Activated naive CD4-positive, alpha-beta T cell treated with Interleukin-2 at 50 U/mL for 16 hours (primary cell): Measurements from ENCODE around the gene LSM3.
A peak's percentile ranks its signal among the peaks of the same experiment; 100 is the strongest.

Source experiments
- DNase-seq: peaks from one replicate; pipeline ENCODE4 v3.0.0-alpha.2; 2020

LSM3 gene

GRCh38 chr3:14201940-14202684 lies 23.5 kb downstream of the LSM3 start:
- no peak for DNase-seq

- DNase-seq: no peak
Measured at GRCh38 chr3:14202874-14203520, 24.4 kb downstream of the LSM3 start.

DNA sequence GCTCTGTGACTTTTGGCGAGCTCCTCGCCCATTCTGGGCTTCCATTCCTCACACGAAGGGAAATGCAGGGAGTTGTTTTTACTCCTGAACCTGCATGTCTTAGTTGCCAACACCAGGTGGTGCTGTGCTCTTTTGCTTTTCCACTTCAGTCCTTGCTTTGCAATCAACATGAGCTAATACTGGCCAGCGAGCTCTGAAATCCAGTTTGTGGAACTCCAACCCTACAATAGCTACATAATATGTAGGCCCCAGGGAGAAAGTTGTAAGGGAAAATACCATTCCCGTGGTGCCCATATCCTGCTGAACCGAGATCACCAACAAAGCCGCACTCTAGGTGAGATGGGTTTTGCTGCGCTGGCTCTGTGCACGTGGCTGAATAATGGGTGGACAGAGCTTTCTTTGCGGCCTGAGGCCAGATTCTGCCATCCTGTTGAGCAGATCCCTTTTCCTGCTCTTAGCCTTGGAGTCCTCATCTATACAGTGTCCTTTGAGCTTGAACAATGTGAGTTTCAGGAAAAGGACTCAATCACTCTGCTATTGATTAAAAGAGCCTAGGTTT lies 25.0 kb downstream of the LSM3 start:
- DNase-seq: peak; percentile 34

- no peak for DNase-seq
Measured at GRCh38 chr3:14204515-14205284, 26.1 kb downstream of the LSM3 start.

GRCh38 chr3:14206548-14207177 lies 28.0 kb downstream of the LSM3 start:
- DNase-seq: no peak

GRCh38 chr3:14208168-14208567 lies 29.6 kb downstream of the LSM3 start:
- DNase-seq: no peak

- DNase-seq: no peak
Measured at GRCh38 chr3:14208977-14209394, 30.4 kb downstream of the LSM3 start.

GRCh38 chr3:14209581-14210289 lies 31.1 kb downstream of the LSM3 start:
- no peak for DNase-seq

- DNase-seq: no peak
Measured at GRCh38 chr3:14210290-14210688, 31.7 kb downstream of the LSM3 start.

GRCh38 chr3:14210843-14211594 lies 32.4 kb downstream of the LSM3 start:
- DNase-seq: no peak

GRCh38 chr3:14211621-14212020 lies 33.0 kb downstream of the LSM3 start:
- DNase-seq: no peak

DNA sequence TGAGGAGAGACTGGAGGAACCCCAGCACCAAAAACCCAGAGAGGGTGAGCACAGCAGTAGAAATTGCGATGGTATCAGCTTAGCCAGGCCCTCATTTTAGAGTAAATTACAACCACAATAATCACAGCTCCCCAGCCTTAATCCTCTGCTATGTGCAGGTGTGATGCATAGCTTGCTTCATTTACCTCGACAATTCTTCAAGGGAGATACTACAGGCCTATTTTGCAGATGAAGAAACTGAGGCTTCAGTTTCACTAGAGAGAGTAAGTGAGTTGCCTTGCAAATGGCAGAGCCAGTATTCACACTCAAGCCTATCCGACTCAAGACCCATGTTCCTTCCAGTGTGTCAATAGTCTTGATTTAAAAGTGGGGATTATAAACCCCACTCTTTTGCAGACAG lies 33.4 kb downstream of the LSM3 start:
- no peak for DNase-seq

- no peak for DNase-seq
Measured at GRCh38 chr3:14213066-14213774, 34.6 kb downstream of the LSM3 start.

DNA sequence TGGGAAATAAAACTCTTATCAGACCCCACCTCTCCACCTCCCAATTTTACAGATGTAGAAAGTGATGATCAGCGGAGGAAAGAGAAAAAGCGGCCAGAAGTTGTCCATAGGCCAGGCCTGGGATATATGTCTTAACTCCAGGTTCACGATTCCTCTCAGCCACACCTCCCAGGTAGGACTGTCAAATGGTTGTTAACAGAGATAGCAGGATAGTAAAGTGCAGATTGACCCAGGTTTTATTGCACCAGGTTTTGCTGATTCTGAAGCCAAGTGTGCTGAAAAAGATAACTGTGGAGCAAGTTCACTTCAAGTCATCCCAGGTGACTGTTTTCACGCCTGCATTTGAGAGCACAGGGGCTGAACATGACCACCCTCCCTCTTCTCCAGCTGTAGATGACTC lies 36.1 kb downstream of the LSM3 start:
- DNase-seq: no peak

DNA sequence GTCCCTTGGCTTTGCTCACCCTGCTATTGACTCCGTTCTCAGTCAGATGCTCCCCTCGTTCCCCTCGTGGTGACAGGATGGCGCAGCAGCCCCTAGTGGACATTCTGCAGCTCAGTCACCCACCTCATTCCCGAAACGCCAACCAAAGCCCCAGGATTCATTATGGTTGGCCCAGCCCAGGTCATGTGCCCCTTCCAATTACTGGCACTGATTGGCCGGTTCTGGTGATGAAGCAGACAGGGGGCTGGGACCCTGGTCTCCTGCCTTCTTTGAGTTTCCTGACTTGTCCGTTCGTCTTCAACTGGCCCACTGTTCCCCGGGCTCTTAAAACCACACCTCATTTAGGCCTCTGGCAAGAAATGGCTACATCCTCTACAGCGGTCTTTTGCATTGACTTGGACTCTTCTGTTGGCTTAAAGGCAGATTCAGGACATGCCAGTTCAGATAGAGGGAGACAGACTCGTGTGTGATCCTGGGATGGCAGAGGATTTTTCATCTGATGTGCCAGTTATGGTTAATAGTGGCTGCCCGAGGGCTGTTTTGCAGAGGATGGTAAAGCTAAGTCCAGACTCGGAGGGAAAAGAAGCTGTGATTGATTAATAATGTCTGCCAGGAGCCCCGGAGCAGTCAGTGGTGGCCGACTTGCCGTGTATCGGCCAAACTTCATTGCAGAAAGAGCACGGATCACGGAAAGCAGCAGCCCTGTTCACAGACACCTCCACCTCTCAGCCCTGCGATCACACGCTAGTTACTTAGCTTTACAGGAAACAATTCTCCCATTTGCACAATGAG lies 37.8 kb downstream of the LSM3 start:
- peak; percentile 69 for DNase-seq

GRCh38 chr3:14218355-14218754 lies 39.7 kb downstream of the LSM3 start:
- DNase-seq: no peak

DNA sequence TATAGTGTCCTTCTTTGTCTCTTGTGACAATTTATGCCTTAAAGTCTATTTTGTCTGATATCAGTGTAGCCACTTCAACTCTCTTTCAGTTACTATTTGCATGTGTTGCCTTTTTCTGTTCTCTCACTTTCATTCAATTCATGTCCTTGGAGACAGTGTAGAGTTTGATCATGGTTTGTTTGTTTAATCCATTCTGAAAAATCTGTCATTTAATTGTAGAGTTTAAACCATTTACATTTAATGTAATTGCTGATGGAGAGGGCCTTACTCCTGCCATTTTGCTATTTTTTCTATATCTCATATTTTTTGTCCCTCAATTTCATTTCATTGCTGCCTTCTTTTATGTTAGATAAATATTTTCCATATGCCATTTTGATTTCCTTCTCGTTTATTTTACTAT lies 42.3 kb downstream of the LSM3 start:
- DNase-seq: no peak

DNA sequence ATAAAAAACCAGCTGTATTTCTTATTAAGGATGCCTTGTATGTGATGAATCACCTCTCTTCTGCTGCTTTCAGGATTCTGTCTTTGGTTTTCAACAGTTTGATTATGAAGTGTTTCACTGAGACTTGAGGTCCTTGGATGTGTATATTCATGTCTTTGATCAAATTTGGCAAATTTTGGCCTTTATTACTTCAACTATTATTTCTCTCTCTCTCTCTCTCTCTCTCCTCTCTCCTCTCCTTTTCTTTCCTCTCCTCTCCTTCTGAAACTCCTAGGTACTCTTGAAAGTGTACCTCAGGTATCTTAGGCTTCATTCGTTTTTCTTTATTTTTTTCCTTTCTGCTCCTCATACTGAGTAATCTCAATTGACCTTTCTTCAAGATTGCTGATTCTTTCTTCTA lies 43.3 kb downstream of the LSM3 start:
- no peak for DNase-seq

DNA sequence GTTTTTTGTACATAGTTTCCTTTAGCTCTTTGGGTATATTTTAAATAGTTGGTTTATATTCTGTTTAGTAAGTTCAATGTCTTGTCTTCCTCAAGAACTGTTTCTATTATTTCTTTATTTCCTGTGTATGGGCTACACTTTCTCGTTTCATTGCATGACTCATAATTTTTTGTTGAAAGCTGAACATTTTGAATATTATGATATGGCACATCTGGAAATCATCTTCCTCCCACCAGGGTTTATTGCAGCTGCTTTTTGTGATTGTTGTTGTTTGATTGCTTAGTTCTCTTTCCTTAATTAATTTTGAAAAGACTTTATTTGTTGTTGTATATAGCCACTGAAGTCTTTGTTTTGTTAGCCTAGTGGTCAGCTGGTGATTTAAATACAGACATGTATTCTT lies 43.8 kb downstream of the LSM3 start:
- DNase-seq: no peak
